ENCODE data around the gene RABGAP1L. TPM values are rescaled to one million over a fixed set of nuclear protein-coding genes. Genes with fewer than 3 reads are reported as not detected.

Gene RABGAP1L
- polyA plus RNA-seq, 3 donors: 35.2 to 75.3 (median 63.3) TPM

- Histone ChIP-seq H3K27ac (ENCODE audit: low read depth in 1 of 2, low read length in 2 of 2) (no peak overlapping the region), H3K4me2 (replicated peaks; ENCODE audit: extremely low read depth, low read length, poor library complexity, severe bottlenecking) (peak overlapping the region; percentile 34), H4K20me1 (ENCODE audit: insufficient read depth, low read length) (no peaks in the 10 kb centered on the region), H3K36me3 (replicated peaks in 1 of 2; ENCODE audit: control insufficient read depth in 1 of 2, insufficient read depth in 2 of 2, low read length in 2 of 2) (no peaks in the 10 kb centered on the region), H3K9ac (ENCODE audit: insufficient read depth, low read length, poor library complexity, severe bottlenecking) (peak overlapping the region; percentile 19), H3K4me3 (replicated peaks in 1 of 3; ENCODE audit: low read depth in 2 of 3, low read length in 3 of 3) (no peak overlapping the region), H3K79me2 (ENCODE audit: insufficient read depth, low read length) (no peaks in the 10 kb centered on the region), H3K4me1 (ENCODE audit: control insufficient read depth in 1 of 2, insufficient read depth in 2 of 2, low read length in 2 of 2) (peaks cover 4 to 15% of the 10 kb centered on the region in 2 donors), H3K9me3 (replicated peaks in 1 of 2; ENCODE audit: control insufficient read depth in 1 of 2, insufficient read depth in 1 of 2, low read length in 2 of 2) (no peaks in the 10 kb centered on the region), H3K27me3 (ENCODE audit: control insufficient read depth in 2 of 2, insufficient read depth in 2 of 2, low read length in 2 of 2) (no peaks in the 10 kb centered on the region), H2AFZ (ENCODE audit: insufficient read depth, low read depth, low read length, poor library complexity, severe bottlenecking) (no peak overlapping the region)
- Mint-ChIP-seq H3K27ac (no peak overlapping the region), H3K9me3 (peaks cover 0 to 2% (median 0%) of the 10 kb centered on the region in 7 donors), H3K4me3 (peak overlapping the region in 1 of 2 donors; percentile 51), H3K27me3 (ENCODE audit: low read depth in 3 of 3) (no peaks in the 10 kb centered on the region), H3K4me1 (peaks cover 17% of the 10 kb centered on the region), H3K36me3 (peaks cover 0 to 9% of the 10 kb centered on the region in 2 donors)
- WGBS (ENCODE audit: insufficient coverage): no CpG with 5 or more reads among the region's 3 CpGs
- no peak for TF ChIP-seq CTCF (IDR thresholded peaks at IDR 0.05)
- DNase-seq: no peak
- intact Hi-C loops (cut with micrococcal nuclease): no loop called here
These were observed 724.7 kb downstream of the RABGAP1L start for GRCh38 chr1:174884038-174884437.

- Histone ChIP-seq H3K4me2 (replicated peaks; ENCODE audit: extremely low read depth, low read length, poor library complexity, severe bottlenecking) (no peak overlapping the region), H3K4me1 (ENCODE audit: control insufficient read depth in 1 of 2, insufficient read depth in 2 of 2, low read length in 2 of 2) (peaks cover 4 to 15% of the 10 kb centered on the region in 2 donors), H3K27ac (ENCODE audit: low read depth in 1 of 2, low read length in 2 of 2) (no peak overlapping the region), H3K4me3 (replicated peaks in 1 of 3; ENCODE audit: low read depth in 2 of 3, low read length in 3 of 3) (no peak overlapping the region), H4K20me1 (ENCODE audit: insufficient read depth, low read length) (no peaks in the 10 kb centered on the region), H3K27me3 (ENCODE audit: control insufficient read depth in 2 of 2, insufficient read depth in 2 of 2, low read length in 2 of 2) (no peaks in the 10 kb centered on the region), H3K79me2 (ENCODE audit: insufficient read depth, low read length) (no peaks in the 10 kb centered on the region), H3K9me3 (replicated peaks in 1 of 2; ENCODE audit: control insufficient read depth in 1 of 2, insufficient read depth in 1 of 2, low read length in 2 of 2) (no peaks in the 10 kb centered on the region), H2AFZ (ENCODE audit: insufficient read depth, low read depth, low read length, poor library complexity, severe bottlenecking) (no peak overlapping the region), H3K36me3 (replicated peaks in 1 of 2; ENCODE audit: control insufficient read depth in 1 of 2, insufficient read depth in 2 of 2, low read length in 2 of 2) (no peaks in the 10 kb centered on the region), H3K9ac (ENCODE audit: insufficient read depth, low read length, poor library complexity, severe bottlenecking) (no peak overlapping the region)
- Mint-ChIP-seq H3K4me3 (no peak overlapping the region), H3K9me3 (peaks cover 0 to 2% (median 0%) of the 10 kb centered on the region in 7 donors), H3K27me3 (ENCODE audit: low read depth in 3 of 3) (peaks cover 0 to 1% (median 0%) of the 10 kb centered on the region in 3 donors), H3K4me1 (peaks cover 17% of the 10 kb centered on the region), H3K27ac (no peak overlapping the region), H3K36me3 (peaks cover 0 to 6% of the 10 kb centered on the region in 2 donors)
- TF ChIP-seq CTCF (IDR thresholded peaks at IDR 0.05): no peak
- 100% methylated on average over 1 of the region's 2 CpGs for WGBS (ENCODE audit: insufficient coverage)
- DNase-seq: no peak
- intact Hi-C loops (cut with micrococcal nuclease): no loop called here
These were observed 725.2 kb downstream of the RABGAP1L start for GRCh38 chr1:174884566-174884965.

Measured in CD14-positive monocyte (primary cell).